Lower leg skin (tissue), 4 donors: Measurements from ENCODE around the gene MRPL18. TPM values are rescaled to one million over a fixed set of nuclear protein-coding genes. Genes with fewer than 3 reads are reported as not detected.
A peak's percentile ranks its signal among the peaks of the same experiment; 100 is the strongest.

Experiments
- DNase-seq, 2 donors: peaks; one replicate each; pipeline ENCODE4 v3.0.0-alpha.2; 2019; ENCODE audit warnings: low spot score in 2 of 2
- H3K4me3 ChIP-seq: fragments of 200-600 bp; sonication (generic); 2 replicates; pipeline ENCODE4 v1.5.1; 2017; ENCODE audit warnings: mild to moderate bottlenecking, low read depth; ENCODE audit not compliant: poor library complexity, severe bottlenecking
- CTCF ChIP-seq, 3 donors: fragments of 450-650 bp; IDR thresholded peaks; one replicate each; pipeline ENCODE4 v1.5.1; 2016; ENCODE audit warnings: antibody characterized with exemption in 3 of 3, mild to moderate bottlenecking in 3 of 3, moderate library complexity in 2 of 3
- POLR2A ChIP-seq, 2 donors: fragments of 450-650 bp; IDR thresholded peaks; one replicate each; pipeline ENCODE4 v1.6.1; 2016 to 2017; ENCODE audit warnings: antibody characterized with exemption in 2 of 2, mild to moderate bottlenecking in 1 of 2, moderate library complexity in 1 of 2
- WGBS, 2 donors: methylation state at CpG; one replicate each; pipeline ENCODE4 v1.1.5; 2018; 5-methylcytosine and 5-hydroxymethylcytosine counted together
- intact Hi-C: fragments of 100-400 bp; cut with DNase I; formaldehyde crosslinking; loops from one replicate; pipeline ENCODE4 v1.15.0; 2023; ENCODE audit warnings: low total_unique reads
- total RNA-seq, 4 donors: library from RNA; depleted of rRNA; stranded (reverse); fragments of >200 nt; gene quantifications; one replicate each; pipeline ENCODE4 v1.1.0, GENCODE V29; 2016

The MRPL18 gene
- total RNA-seq, 4 donors from 2014 or later = 57.4 to 68.6 (median 59.2) TPM

DNA sequence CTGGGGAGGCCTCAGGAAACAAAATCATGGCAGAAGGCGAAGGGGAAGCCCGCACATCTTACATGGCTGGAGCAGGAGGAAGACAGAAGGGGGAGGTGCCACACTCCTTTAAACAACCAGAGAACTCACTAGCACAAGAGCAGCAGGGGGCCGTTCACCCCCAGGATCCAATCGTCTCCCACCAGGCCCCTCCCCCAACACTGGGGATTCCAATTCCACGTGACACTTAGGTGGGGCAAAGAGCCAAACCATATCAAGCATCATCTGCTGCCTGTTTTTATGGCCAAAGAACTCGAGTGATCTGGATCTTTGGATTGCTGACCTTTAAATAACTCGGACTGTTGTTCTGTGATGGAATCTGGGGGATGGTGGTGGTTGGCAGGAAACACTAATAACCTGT is 37.8 kb downstream of the MRPL18 start:
- intact Hi-C loops = no loop called here
- DNase-seq = no peak
- no peak overlapping the region for H3K4me3 ChIP-seq
- no peak for TF ChIP-seq POLR2A (IDR thresholded peaks at IDR 0.05)
- TF ChIP-seq CTCF (IDR thresholded peaks at IDR 0.05) = no peak
- WGBS, 2 donors = 47 to 49% methylated on average over 7 of the region's 7 CpGs

DNA sequence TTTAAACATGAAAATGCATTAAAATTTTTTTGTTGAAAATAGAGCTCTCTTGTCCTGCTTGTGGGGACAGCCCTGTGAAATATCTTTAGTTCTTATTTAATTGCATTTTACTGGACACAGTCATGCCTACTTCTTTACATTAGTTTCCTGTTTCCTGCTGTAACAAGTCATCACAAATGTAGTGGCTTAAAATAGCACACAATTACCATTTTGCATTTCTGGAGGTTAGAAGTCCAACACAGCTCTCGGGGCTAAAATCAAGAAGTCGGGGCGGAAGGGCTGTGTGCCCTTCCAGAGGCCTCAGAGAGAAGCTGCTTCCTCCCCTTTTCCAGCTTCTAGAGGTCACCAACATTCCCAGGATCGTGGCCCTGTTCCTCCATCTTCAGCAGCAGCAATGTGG is 39.3 kb downstream of the MRPL18 start:
- intact Hi-C loops = no loop called here
- DNase-seq = no peak
- TF ChIP-seq POLR2A (IDR thresholded peaks at IDR 0.05) = no peak
- no peak for TF ChIP-seq CTCF (IDR thresholded peaks at IDR 0.05)
- WGBS, 2 donors = 47 to 50% methylated on average over 4 of the region's 4 CpGs
- no peak overlapping the region for H3K4me3 ChIP-seq

- no peak for TF ChIP-seq CTCF (IDR thresholded peaks at IDR 0.05)
- TF ChIP-seq POLR2A (IDR thresholded peaks at IDR 0.05) = no peak
- DNase-seq = no peak
- WGBS, 2 donors = 68 to 72% methylated on average over 11 of the region's 11 CpGs
- H3K4me3 ChIP-seq = no peak overlapping the region
- intact Hi-C loops = no loop called here
Measured at GRCh38 chr6:159830501-159831372, 40.5 kb downstream of the MRPL18 start.

GRCh38 chr6:159831373-159831679 is 41.1 kb downstream of the MRPL18 start:
- DNase-seq = no peak
- H3K4me3 ChIP-seq = no peak overlapping the region
- intact Hi-C loops = no loop called here
- WGBS, 2 donors = 67 to 81% methylated on average over 4 of the region's 4 CpGs
- TF ChIP-seq CTCF (IDR thresholded peaks at IDR 0.05) (no peak), POLR2A (IDR thresholded peaks at IDR 0.05) (no peak)

- WGBS, 2 donors = 43% methylated on average over 4 of the region's 4 CpGs
- peak in 1 of 2 donors; percentile 50 for DNase-seq
- TF ChIP-seq POLR2A (IDR thresholded peaks at IDR 0.05) (no peak), CTCF (IDR thresholded peaks at IDR 0.05) (no peak)
- no peak overlapping the region for H3K4me3 ChIP-seq
- intact Hi-C loops = no loop called here
Measured at GRCh38 chr6:159832946-159833345, 42.7 kb downstream of the MRPL18 start.

DNA sequence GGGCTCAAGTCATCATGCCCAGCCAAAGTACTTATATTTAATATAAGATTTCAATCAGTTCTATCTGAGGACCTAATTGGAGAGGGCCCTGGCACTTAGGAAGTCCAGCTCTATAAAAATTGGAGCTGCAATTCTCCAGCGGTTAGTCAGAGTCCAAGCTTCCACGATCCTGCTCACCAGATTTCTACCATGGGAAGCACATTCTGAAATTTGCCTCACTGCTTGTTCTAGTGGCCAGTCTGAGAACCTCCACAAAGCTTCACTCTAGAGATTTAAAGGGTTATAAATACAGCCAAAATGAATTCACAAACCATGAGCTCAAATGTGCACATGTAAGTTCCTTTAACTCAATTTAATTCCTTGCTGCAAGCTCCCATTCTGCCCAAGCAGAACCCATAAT is 43.3 kb downstream of the MRPL18 start:
- no peak for TF ChIP-seq POLR2A (IDR thresholded peaks at IDR 0.05)
- intact Hi-C loops = no loop called here
- H3K4me3 ChIP-seq = no peak overlapping the region
- 70 to 79% methylated on average over 2 of the region's 2 CpGs for whole genome bisulfite sequencing, 2 donors
- no peak for DNase-seq
